ENCODE results near the gene SPSB1.

GRCh38 chr1:9371951-9372350 lies 79.3 kb downstream of the SPSB1 start:
- TF ChIP-seq CTCF (IDR thresholded peaks at IDR 0.05) (no peak), POLR2A (IDR thresholded peaks at IDR 0.05) (peak; percentile 1)
